NOMO-1 (cell line): ENCODE results near the gene STEAP2.

Experiments used
- DNase-seq, 2 experiments: peaks; one replicate each; lab custom pipeline; 2025; ENCODE audit not compliant: unreplicated experiment in 2 of 2; lab: John Stamatoyannopoulos, UW

The STEAP2 gene

DNA sequence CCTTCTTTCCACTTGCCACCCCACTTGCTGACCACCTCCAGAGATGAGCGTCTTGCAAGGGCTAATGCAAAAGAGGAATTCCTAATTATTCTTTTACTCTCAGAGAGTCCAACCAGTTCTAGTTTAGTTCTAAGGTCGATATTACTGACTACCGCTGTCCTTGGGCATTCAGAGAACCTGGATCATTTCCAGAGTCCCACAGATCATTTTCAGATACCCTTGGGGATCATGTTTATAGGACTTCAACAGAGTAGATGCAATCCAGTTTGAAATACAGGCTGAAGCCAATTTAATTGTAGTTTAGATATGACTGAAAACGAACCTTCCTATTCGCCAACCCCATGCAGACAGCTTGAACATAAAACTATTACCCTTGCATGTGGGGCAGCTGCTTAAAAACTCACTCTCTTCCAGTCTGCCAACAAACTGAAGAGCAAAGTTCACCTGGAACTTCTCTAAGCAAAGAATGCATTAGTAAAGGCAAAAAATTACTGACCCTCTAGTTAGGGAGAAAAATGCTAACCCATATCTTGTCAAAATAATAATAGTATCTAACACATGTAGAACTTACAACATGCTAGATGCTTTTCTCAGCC lies 55.8 kb downstream of the STEAP2 start:
- no peak for DNase-seq

DNA sequence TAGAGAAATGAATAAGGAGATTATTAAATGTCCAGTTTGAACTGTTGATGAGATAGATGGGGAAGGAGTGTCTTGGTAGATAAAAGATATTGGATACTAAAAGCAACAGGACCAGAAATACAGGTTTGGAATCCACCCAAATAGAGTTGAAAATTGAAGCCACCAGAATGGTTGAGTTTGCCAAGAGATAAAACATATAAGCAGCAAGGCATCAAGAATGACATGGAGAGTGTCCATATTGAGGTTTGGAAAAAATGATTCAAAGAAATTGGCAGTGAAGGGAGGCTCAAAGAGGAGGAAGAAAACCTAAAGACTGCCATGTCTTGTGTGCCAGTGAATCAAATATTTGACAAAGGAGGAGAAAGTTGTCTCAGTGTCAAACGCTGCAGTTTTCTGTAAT lies 57.6 kb downstream of the STEAP2 start:
- no peak for DNase-seq

DNA sequence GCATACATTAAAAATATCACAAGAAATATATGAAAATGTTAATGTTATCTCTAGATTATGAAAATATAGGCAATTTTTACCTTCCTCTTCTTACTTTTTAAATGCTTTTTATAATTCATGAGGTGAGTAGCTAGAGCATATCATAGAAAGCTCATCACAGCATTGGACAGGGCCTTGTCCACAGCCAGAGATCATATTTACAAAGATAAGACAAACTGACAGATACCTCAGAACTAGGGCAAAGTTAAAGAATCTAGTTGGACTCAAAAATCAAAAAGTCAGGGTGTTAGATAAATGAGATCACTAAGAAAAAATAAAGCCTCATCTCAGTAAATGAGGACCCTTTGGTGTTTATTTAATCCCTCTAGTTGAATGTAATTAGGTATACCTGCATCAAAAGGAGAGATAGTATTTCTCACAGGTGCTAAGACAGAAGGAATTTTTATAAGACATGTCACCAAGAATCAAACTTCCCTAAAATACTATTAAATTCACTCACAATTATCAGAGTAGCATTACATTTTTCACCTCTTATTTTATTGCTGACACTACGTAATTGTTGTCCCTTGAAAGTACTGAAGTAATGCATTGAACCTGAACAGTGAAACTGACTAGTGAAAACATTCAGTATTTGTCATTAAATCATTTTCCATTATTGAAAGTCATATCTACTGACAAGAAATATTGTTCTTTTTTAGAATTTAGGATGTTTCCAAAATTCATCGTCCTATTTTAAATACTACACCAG lies 59.1 kb downstream of the STEAP2 start:
- no peak for DNase-seq

DNA sequence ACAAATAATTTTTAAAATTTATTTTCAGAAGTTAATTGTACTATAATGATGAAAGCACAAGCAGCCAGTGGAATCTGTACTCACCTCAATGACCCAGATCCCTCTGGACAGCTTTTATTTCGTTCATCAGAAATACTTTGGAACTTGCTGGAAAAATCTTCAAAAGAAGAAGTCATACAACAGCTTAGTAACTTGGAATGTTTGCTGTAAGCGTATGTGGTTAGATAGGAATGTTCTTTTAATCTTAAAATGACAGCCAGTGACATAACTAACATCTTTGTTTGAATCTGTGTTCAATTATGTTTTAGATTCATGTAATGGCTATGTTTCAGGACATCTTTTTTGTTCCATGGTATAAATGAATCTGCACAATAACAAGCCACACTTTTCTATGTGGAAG lies 60.2 kb downstream of the STEAP2 start:
- DNase-seq: no peak

DNA sequence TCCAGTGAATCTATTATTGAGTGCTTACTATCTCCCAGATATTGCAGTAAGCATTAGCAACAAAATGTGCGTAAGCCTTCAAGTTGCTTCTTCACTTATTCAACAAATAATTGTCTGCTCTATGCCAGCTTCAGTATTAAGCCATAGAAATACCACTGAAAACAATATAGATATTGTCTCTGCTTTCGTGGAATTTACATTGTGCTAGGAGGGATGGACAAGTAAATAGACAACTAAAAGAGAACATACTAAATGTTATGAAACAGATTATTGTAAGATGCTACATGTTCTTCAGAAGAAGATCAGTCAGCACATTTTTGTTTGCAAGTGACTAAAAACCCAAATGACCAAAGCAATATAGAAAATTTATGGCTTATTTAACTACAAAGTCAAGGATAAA lies 60.7 kb downstream of the STEAP2 start:
- DNase-seq: no peak

GRCh38 chr7:90274161-90274560 lies 62.6 kb downstream of the STEAP2 start:
- DNase-seq: no peak

DNA sequence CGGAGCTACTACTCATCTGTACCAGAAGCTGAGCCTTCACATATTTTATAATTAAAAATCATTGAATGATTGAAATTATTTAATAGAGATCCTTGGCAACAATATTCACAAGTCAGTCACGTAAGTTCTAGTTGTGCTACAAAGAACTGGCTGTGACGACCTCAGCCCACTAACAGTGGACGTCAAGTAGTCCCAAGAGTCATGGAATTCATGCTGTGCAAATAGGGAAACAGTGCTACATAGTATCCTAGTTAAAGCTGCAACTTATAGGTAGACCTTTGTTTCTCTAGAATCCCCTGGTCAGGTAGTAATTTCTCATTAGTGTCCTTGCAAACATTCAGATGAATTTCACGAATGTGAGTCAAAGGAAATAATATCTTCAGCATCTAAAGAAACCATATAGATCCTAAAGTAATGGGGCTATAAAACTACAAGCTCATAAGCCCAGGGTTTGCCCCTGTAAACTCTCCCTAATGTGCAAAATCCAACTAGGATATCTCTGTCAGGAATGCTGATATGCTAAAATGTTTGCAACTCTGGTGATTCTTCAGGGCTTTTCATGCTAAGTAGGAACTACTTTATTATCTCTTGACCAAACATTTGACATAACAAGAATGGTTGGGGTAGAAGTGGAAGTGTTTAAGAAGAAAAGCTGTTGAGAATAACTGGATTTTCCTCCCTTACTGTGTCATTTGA lies 64.6 kb downstream of the STEAP2 start:
- no peak for DNase-seq
